Prostate gland (tissue), 2 donors: ENCODE data around the gene RPL18A.

Experiments used
- POLR2A ChIP-seq: fragments of 450-650 bp; IDR thresholded peaks from one replicate; pipeline ENCODE4 v1.6.1; 2016; ENCODE audit warnings: antibody characterized with exemption, mild to moderate bottlenecking
- TF ChIP-seq, protein P1 (sequence below), 4 experiments: fragments of 200-600 bp in 2 of 4; fragments of 450-650 bp in 2 of 4; sonication (generic) in 2 of 4; IDR thresholded peaks; 1 replicate in 3 of 4; 2 replicates in 1 of 4; pipeline ENCODE4 v1.5.1; 2016 to 2019; ENCODE audit warnings: antibody characterized with exemption in 4 of 4, mild to moderate bottlenecking in 2 of 4, moderate library complexity in 2 of 4

DNA sequence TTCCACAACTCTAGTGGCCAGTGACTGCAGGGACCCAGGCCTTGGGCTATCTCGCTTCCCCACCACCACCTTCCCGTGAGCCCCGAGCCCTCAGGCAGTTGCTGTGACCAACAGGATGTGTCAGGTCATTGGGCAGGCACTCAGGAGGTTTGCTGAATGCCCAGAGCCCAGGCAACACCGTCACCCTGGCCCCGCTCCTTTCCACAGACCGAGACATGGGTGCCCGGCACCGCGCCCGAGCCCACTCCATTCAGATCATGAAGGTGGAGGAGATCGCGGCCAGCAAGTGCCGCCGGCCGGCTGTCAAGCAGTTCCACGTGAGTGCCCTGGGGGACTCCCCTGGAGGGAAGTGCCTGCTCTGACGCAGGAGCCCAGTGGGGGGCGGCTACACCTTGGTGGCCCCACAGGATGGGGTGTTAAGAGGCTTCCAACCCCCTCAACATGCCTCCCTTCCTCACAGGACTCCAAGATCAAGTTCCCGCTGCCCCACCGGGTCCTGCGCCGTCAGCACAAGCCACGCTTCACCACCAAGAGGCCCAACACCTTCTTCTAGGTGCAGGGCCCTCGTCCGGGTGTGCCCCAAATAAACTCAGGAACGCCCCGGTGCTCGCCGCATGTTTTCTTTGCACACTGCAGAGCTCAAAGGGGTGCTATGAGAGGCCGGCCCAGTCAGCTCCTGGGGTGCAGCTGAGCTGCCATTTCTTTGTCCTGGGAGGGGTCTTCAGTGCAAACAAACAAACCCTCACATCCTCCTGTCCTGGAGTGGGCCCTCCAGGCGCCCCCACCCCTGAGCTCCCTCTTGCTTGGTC lies 3.2 kb downstream of the RPL18A start:
- TF ChIP-seq POLR2A: no peak
- TF ChIP-seq, protein P1, sequence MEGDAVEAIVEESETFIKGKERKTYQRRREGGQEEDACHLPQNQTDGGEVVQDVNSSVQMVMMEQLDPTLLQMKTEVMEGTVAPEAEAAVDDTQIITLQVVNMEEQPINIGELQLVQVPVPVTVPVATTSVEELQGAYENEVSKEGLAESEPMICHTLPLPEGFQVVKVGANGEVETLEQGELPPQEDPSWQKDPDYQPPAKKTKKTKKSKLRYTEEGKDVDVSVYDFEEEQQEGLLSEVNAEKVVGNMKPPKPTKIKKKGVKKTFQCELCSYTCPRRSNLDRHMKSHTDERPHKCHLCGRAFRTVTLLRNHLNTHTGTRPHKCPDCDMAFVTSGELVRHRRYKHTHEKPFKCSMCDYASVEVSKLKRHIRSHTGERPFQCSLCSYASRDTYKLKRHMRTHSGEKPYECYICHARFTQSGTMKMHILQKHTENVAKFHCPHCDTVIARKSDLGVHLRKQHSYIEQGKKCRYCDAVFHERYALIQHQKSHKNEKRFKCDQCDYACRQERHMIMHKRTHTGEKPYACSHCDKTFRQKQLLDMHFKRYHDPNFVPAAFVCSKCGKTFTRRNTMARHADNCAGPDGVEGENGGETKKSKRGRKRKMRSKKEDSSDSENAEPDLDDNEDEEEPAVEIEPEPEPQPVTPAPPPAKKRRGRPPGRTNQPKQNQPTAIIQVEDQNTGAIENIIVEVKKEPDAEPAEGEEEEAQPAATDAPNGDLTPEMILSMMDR (IDR thresholded peaks at IDR 0.05): no peak
